ENCODE measurements around the gene NPW. TPM values are rescaled to one million over a fixed set of nuclear protein-coding genes. Genes with fewer than 3 reads are reported as not detected.

NPW gene
- total and polyA plus RNA-seq, 9 of the 15 experiments (the other 6 are each of a cell fraction or from before 2014, with no cell fraction given), result 0.14 to 4.0 (median 2.6) TPM; not detected in 4

GRCh38 chr16:2003827-2004641 is 15.6 kb upstream of the NPW start (continued):
- no peak for TF ChIP-seq ZNF324 (CRISPR knock-in tag; IDR thresholded peaks at IDR 0.05)
- TF ChIP-seq ELF1 (tag; IDR thresholded peaks at IDR 0.05), result no peak
- TF ChIP-seq, protein P1, sequence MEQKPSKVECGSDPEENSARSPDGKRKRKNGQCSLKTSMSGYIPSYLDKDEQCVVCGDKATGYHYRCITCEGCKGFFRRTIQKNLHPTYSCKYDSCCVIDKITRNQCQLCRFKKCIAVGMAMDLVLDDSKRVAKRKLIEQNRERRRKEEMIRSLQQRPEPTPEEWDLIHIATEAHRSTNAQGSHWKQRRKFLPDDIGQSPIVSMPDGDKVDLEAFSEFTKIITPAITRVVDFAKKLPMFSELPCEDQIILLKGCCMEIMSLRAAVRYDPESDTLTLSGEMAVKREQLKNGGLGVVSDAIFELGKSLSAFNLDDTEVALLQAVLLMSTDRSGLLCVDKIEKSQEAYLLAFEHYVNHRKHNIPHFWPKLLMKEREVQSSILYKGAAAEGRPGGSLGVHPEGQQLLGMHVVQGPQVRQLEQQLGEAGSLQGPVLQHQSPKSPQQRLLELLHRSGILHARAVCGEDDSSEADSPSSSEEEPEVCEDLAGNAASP (IDR thresholded peaks at IDR 0.05), result no peak
- TF ChIP-seq, protein P2, sequence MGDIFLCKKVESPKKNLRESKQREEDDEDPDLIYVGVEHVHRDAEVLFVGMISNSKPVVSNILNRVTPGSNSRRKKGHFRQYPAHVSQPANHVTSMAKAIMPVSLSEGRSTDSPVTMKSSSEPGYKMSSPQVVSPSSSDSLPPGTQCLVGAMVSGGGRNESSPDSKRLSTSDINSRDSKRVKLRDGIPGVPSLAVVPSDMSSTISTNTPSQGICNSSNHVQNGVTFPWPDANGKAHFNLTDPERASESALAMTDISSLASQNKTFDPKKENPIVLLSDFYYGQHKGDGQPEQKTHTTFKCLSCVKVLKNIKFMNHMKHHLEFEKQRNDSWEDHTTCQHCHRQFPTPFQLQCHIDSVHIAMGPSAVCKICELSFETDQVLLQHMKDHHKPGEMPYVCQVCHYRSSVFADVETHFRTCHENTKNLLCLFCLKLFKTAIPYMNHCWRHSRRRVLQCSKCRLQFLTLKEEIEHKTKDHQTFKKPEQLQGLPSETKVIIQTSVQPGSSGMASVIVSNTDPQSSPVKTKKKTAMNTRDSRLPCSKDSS (IDR thresholded peaks at IDR 0.05; ENCODE audit: low read depth, partially characterized antibody), result no peak
- TF ChIP-seq PHF21A (IDR thresholded peaks at IDR 0.05; ENCODE audit: borderline replicate concordance, low read depth), result no peak
- no peak for TF ChIP-seq PHF8 (IDR thresholded peaks at IDR 0.05; ENCODE audit: borderline replicate concordance, low read length)
- peak in 1 of 2 experiments; percentile 65; a peak in 2 of 4 replicates for TF ChIP-seq RCOR1 (IDR thresholded peaks at IDR 0.05; ENCODE audit: borderline replicate concordance in 1 of 2, low read depth in 2 of 2, low read length in 2 of 2)
- TF ChIP-seq NCOR1 (IDR thresholded peaks at IDR 0.05), result no peak
- TF ChIP-seq ZNF3 (CRISPR knock-in tag; IDR thresholded peaks at IDR 0.05), result no peak
- TF ChIP-seq JUNB (CRISPR knock-in tag; conservative IDR thresholded peaks at IDR 0.05), result no peak
- TF ChIP-seq PRMT5 (CRISPR knock-in tag; IDR thresholded peaks at IDR 0.05), result no peak
- no peak for TF ChIP-seq ARID2 (IDR thresholded peaks at IDR 0.05)
- 0 out of 2 replicates have a peak, but pooled peaks have one; percentile 51 for TF ChIP-seq NBN (IDR thresholded peaks at IDR 0.05; ENCODE audit: low read depth)
- no peak for TF ChIP-seq SAFB2 (IDR thresholded peaks at IDR 0.05; ENCODE audit: borderline replicate concordance, low read depth, low read length, severe bottlenecking)
- TF ChIP-seq GABPB2 (CRISPR knock-in tag; conservative IDR thresholded peaks at IDR 0.05), result no peak
- no peak for TF ChIP-seq U2AF1 (optimal IDR thresholded peaks at IDR 0.05; ENCODE audit: low read depth, low read length)
- no peak for TF ChIP-seq FOS (IDR thresholded peaks at IDR 0.05; ENCODE audit: extremely low read depth, insufficient read length)
- no peak for TF ChIP-seq ZNF121 (CRISPR knock-in tag; conservative IDR thresholded peaks at IDR 0.05)
- no peak for TF ChIP-seq ATF2 (CRISPR knock-in tag; IDR thresholded peaks at IDR 0.05)
- no peak for TF ChIP-seq ZNF224 (CRISPR knock-in tag; IDR thresholded peaks at IDR 0.05)
- TF ChIP-seq SMARCE1 (IDR thresholded peaks at IDR 0.05), result no peak
- no peak; the same call in 1 of the 2 replicates for TF ChIP-seq CBFA2T2 (conservative IDR thresholded peaks at IDR 0.05)
- no peak for TF ChIP-seq ZNF551 (CRISPR knock-in tag; IDR thresholded peaks at IDR 0.05)
- TF ChIP-seq RBM22 (IDR thresholded peaks at IDR 0.05; ENCODE audit: low read depth, low read length, poor library complexity, severe bottlenecking), result peak; percentile 83
- no peak for TF ChIP-seq CBX8 (IDR thresholded peaks at IDR 0.05; ENCODE audit: borderline replicate concordance, extremely low read depth, low read depth, low read length, poor library complexity, severe bottlenecking)
- TF ChIP-seq ZBTB1 (CRISPR knock-in tag; IDR thresholded peaks at IDR 0.05; ENCODE audit: borderline replicate concordance, low read depth), result no peak

Data from K562 (cell line).